Umbilical cord (tissue), 2 donors: ENCODE measurements around the gene DPY19L1. TPM values are rescaled to one million over a fixed set of nuclear protein-coding genes. Genes with fewer than 3 reads are reported as not detected.
A peak's percentile ranks its signal among the peaks of the same experiment; 100 is the strongest.
"Not testable (repeated sequence)": the region's sequence is repeated elsewhere in the genome, so short reads cannot be mapped to it uniquely, and the experiment has no call there.

Experiments
- DNase-seq: peaks from one replicate; pipeline ENCODE4 v3.0.0-alpha.2; 2015; ENCODE audit warnings: low spot score
- total RNA-seq: library from RNA; depleted of rRNA; stranded (reverse); fragments of >200 nt; gene quantifications from one replicate; pipeline ENCODE4 v1.2.3, GENCODE V29; 2014; ENCODE audit warnings: low replicate concordance; ENCODE audit not compliant: insufficient read depth

Gene DPY19L1
- total RNA-seq, 1 donor from 2014 or later, result 49.1 TPM

DNA sequence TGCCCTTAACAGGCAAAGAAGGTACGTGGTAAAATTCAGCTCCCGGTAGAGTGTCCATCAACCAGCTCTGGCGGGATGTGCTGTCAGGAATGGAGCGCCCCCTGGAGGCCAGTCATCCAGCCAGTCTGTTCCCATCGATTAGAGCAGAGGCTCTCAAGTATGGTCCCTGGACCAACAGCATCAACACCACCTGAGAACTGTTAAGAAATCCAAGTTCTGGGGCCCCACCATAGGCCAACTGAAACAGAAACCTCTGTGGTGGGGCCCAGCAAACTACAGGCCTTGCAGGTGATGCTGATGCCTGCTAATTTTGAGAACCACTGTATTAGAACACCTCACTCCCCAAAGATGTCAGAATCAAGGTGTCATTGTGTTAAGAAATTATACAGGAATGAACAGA, 109.2 kb downstream of the DPY19L1 start:
- peak; percentile 15 for DNase-seq

DNA sequence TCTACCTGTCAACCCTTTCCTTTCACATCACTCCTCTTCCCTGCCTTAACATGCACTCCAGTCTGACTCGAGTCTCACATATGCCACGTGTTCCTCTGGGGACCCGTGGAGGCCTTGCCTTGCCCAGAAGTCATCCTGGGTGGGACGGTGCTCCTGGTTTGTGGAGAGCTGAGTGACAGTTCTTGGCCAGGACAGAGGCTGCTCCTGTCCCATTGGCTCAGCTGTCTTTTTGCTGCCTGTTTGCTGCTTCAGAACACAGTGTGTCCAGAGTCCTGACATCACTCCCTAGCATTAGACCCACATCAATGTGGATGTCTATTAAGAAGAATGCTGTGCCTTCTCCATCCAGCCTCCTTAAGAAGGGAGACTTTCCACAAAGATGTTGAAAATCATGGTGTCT, 116.8 kb downstream of the DPY19L1 start:
- DNase-seq, result not testable (repeated sequence)

DNA sequence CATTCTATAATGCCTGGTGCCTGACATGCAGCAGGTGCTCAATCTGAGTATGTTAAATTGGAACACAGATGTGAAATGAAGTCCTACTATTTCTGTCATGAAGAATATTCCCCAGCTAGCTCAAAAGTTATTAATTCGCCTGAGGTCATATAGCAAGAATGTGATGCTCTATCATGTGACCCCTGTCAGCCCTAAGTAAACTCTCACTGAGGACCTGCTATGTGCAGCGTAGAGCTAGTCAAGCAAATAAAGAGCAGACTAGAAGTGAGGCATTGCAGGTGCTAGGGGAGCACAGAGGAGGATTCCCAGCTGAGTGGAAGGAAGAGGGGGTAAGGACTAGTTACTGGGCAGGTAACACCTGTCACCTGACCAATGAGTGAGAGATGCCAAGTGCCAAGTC, 118.2 kb downstream of the DPY19L1 start:
- DNase-seq, result not testable (repeated sequence)

DNA sequence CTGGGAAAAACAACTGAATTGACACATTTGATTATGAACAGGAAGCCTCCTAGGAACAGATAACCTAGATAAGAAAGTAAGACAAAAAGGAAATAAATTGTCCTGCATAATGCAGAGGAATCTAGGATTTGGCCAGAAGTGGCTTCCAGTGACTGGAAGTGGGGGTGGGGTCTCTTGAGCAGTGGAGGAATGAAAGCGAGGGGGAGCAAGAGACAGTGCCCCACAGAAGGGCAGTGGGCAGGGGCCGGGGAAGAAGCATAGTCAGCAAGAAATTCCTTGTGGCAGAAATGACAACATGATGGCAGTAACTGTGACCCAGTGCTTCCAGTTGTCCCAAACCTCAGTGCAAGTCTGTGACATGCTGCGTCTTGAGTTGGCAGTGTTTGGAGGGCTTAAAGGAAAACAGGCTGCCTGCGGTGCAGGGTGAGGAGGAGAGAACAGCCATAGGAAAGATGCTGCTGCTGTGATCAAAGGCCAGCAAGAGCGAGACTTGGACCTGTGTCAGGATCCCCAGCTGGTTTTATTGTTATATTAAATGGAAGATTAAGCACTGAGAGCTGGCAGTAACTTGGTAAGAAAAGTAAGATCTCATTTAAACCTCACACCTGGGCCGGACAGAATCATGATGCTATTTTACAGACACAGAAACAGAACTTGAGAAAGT, 119.0 kb downstream of the DPY19L1 start:
- DNase-seq, result not testable (repeated sequence)

DNA sequence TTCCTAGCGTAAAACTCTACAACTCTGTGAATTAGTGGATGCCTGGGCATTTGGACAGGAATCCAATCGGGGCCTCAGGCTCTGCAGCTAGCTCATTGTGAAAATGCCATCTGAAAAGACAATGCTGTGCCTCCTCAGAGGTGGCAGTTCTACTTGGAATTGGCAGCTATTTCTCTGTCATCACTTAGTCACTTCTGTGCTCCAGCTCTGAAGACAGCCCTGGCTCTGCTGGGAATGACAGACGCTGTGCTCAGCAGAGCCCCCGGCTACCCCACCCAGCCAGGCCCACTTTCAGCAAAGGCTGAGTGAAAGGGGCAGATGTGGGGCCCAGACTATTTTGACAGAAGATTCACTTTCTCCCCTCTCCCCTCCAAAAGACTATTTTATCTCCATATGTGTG, 119.8 kb downstream of the DPY19L1 start:
- not testable (repeated sequence) for DNase-seq

DNA sequence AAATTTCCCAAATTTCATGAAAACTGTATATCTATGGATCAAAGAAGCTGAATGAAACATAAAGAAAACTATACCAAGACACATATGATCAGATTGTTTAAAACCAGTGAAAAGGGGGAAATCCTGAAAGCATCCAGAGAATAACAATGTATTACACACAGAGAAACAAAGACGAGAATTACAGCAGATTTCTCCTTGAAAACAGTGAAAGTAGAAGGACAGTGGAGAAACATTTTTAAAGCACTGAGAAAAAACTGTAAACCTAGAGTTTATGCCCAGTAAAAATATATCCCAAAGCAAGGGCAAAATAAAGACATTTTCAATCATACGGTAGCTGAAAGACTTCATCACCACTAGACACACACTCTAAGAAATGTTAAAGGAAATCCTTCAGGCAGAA, 121.0 kb downstream of the DPY19L1 start:
- DNase-seq, result no peak

DNA sequence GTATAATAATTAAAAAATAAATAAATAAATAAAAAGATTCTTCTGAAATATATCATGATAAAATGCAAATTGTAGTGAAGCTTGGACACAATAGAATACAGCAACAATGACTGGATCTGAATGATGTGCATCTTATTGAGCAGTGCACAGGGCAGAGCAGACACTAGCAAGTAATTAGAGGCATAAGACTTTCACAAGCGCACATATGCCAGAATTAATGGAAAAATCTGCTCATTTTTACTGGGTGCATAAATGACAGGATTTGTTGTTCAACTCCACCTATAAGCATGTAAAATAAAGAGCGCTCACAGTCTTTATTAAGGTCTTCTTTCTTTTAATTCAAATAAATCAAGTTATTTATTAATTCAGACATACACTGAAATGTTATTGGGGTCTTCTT, 125.0 kb downstream of the DPY19L1 start:
- no peak for DNase-seq

DNA sequence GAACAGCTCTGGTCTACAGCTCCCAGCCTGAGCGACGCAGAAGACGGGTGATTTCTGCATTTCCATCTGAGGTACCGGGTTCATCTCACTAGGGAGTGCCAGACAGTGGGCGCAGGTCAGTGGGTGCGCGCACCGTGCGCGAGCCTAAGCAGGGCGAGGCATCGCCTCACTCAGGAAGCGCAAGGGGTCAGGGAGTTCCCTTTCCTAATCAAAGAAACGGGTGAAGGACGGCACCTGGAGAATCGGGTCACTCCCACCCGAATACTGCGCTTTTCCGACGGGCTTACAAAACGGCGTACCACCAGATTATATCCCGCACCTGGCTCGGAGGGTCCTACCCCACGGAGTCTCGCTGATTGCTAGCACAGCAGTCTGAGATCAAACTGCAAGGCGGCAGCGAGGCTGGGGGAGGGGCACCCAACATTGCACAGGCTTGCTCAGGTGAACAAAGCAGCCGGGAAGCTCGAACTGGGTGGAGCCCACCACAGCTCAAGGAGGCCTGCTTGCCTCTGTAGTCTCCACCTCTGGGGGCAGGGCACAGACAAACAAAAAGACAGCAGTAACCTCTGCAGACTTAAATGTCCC, 130.9 kb downstream of the DPY19L1 start:
- DNase-seq, result not testable (repeated sequence)

DNA sequence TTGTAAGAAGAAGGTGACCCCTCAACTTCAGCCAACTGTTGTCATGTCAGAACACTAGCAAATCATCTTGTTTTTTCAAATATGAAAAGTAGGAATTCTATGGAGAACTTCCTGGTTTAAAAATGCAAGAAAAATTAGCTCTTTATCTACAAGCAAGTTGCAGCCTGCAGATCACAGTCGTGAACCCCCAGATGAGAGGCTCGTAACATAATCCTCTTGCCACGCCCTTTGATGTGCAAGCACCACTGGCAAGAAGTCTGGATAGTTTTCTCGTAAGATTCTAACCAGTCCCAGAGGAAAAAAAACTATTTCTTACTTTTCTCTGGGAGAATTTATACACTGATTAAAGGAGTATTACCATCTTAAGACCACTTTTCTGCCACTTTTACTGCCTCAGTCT, 132.3 kb downstream of the DPY19L1 start:
- no peak for DNase-seq

DNA sequence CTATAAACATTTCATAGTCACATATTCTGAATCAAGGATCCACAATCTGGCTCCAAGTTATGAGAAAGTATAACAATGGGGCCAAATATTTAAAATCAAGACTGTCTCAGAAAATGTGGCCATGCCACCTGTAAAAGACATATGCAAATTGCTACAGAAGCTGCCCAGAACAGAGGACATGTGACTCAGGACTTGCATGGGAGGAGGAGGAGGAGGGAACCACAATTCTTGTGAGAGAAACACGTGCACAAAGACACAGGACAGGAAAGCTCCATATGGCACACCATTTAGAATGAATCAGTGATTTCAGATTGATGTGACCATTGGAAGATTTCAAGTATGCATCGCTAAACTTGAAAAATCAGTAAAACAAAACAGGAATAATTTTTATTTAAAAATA, 133.4 kb downstream of the DPY19L1 start:
- DNase-seq, result not testable (repeated sequence)

DNA sequence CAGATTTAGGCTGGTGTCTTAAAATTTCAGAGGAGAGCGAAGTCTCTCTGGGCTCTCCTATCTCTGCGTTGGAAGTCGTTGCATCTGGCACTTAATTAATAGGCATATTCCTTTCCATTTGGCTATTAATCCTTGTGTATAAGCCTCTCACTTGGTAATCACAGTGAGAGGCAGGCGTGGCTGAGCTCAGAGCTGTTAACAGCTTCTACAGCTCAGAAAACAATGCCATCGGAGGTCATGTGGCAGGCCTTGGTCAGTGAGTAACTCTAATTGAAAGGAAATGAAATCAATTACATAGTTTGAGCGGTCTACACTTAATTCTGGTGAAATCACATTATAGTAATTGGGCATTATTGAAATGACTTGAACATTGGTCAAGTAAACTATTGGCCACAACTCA, 135.1 kb downstream of the DPY19L1 start:
- DNase-seq, result no peak

DNA sequence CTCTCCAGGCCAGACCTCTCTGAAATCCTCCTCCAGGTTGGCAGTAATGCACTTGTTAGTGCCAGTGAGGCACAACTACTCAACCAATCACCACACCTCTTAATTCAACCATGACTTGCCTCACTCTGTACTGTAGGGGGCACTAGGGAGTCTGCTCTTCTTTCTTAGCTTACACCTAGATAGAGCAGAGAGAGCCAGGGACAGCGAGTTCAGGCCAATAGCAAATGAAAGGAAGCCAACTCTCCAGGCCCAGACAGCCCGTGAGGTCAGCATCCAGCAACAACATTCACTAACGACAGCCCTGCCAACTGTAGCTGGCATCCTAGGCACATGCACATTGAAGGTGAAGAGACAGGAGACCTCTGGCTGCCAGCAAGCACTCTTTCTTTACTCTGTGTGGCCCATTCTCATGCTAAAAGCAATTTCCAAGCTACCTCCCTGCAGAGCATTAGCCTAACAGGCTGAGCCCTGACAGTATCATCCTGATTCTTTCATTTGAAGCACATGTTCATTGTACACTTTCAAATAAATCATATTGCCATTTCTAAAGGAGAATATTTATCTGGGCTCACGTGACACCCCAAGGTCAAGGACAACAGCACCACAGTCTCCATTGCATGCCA, 136.3 kb downstream of the DPY19L1 start:
- DNase-seq, result no peak

DNA sequence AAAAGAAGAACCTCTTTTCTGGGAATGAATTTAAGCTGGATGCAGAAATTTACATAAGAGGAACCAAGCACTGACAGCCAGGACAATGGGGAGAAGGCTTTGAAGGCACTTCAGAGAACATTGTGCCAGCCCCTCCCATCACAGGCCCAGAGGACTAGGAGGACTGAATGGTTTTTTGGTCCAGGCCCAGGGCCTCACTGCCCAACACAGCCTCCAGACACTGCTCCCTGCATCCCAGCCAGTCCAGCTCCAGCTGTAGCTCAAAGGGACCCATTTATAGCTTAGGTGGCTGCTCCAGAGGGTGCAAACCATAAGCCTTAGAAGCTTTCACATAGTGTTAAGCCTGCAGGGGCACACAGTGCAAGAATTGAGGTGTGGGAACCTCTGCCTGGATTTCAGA, 142.1 kb downstream of the DPY19L1 start:
- no peak for DNase-seq

DNA sequence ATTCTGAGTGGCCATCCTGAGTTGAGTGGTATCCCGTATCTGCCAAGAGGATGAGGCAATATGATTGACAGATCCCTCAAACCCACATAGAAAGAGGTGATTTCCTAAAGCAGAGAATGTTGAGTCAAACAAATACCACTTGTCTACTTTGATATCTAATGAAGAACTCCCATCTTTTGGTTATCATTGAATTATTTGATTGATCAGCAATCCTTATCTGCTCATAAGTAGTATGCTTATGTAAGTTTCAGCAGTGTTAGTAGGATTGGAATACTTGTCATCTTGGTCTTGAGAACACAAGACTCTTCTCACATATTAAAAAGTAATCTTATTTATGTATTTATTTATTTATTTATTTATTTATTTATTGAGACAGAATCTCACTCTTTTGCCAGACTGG, 147.3 kb downstream of the DPY19L1 start:
- DNase-seq, result no peak

DNA sequence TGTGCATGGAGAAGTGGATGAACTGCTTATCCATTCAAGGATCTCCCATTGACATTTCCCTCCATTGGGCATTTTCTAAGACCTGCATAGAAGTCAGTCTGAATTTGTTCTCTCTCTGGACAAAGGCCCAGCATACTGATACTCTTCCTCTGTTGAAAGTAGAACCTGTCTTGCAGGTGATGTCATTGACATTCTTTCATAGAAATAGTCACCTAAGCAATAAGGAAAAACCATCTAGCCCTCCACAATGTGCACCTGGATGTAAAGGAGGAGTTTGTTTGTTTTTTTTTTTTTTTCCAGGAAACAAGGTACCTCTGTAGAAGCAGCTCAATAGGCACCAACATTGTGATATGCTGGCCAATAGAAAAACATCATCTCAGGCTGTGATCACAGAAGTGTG, 150.4 kb downstream of the DPY19L1 start:
- no peak for DNase-seq

DNA sequence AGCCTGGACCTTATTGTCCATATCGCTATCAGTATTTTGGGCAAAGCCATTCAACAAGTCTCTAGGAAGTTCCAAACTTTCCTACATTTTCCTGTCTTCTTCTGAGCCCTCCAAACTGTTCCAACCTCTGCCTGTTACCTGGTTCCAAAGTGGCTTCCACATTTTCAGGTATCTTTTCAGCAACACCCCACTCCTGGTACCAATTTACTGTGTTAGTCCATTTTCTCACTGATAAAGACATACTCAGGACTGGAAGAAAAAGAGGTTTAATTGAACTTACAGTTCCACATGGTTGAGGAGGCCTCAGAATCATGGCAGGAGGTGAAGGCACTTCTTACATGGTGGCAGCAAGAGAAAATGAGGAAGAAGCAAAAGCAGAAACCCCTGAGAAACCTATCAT, 153.4 kb downstream of the DPY19L1 start:
- DNase-seq, result not testable (repeated sequence)

DNA sequence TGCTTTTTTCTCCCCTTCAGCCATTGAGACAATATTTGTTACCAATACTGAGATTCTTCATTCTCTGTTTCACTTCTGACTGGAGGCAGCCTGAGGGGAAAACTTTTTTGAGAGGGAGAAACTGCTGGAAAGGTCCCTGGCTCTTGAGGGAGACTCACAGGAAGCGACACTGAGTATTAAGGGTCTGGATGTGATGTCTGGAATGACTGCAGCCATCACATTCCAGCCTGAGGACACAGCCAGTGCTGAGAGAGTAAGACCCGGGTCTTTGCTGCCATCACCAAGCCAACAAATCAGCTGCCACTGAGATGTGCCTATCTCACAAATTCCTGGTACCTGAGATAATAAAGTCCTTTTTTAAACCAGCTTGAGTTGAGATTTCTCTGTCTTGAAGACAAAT, 157.4 kb downstream of the DPY19L1 start:
- no peak for DNase-seq

DNA sequence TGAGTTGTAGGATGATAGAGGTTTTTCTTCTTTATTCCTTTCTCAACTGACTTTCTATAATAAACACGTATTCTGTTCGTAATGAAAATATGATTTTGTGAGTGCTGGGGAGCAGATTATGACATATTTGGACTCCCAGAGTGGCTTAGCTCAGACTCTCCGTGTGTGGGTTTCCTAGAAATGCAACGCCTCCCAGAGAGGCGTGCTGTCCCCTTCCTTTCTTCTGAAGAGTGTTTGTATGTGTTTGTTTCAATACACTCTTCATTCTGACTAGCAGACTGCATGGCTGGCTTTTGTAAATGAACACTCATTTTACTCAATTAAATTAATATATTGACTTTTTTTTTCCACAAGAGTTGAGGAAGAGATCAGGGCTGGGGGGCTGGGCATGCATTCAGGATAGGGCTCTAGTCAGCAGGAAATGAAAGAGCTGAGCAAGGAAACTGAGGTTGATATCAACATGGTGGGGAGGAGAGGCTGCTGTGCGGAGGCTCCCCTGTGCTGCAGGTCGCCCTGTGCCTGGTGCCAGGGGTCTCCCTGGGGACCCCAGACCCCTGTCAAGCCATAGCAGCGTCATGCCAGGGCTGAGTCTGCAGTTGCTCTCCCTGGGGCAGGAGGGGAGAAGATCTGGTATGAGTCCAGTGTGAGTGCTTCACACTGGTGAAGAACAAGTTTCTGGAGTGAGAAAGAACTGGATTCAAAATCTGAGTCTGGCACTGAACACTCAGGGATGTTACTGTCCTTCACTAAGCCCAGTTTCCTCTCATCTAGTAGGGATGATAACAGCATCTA, 158.1 kb downstream of the DPY19L1 start:
- not testable (repeated sequence) for DNase-seq
